ENCODE measurements around the gene CTNND2.

CTNND2 gene

DNA sequence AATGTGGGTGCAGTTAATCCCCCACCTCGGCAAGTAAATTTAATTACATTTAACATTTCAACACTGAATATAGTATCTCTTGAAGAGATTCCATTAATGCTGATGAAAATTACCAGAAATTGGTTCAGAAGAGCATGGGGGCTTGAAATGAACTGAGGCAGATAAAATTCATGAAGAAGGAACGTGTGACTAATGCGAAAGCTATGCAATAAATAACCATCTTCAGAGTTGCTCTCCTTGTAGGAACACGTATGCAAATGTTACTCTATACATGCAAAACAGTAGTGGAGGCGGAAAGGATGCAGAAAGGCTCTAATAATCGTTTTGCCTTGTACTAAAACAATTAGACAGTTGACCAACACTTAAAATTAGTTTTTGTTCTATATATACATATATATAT, 320.2 kb downstream of the CTNND2 start:
- no peak for DNase-seq

GRCh38 chr5:11579351-11579750, 324.9 kb downstream of the CTNND2 start:
- no peak for DNase-seq

DNA sequence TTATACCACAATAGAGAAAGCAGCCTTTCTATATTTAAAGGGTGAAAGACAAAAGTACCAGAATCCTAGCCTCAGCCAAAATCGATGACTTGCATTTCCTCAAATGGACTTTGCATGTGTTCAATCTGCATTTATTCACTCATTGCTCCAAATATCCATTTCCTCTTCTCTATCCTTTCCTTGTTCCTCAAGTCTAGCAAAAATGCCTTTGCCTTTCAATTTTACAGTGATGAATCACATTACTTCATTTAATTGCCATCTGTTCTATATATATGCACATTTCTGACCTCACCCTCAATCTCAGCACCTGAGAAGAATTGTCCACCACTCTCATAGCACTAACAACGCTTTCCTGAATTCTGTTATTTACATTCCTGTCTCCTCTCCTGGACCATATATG, 329.5 kb downstream of the CTNND2 start:
- DNase-seq, result no peak

DNA sequence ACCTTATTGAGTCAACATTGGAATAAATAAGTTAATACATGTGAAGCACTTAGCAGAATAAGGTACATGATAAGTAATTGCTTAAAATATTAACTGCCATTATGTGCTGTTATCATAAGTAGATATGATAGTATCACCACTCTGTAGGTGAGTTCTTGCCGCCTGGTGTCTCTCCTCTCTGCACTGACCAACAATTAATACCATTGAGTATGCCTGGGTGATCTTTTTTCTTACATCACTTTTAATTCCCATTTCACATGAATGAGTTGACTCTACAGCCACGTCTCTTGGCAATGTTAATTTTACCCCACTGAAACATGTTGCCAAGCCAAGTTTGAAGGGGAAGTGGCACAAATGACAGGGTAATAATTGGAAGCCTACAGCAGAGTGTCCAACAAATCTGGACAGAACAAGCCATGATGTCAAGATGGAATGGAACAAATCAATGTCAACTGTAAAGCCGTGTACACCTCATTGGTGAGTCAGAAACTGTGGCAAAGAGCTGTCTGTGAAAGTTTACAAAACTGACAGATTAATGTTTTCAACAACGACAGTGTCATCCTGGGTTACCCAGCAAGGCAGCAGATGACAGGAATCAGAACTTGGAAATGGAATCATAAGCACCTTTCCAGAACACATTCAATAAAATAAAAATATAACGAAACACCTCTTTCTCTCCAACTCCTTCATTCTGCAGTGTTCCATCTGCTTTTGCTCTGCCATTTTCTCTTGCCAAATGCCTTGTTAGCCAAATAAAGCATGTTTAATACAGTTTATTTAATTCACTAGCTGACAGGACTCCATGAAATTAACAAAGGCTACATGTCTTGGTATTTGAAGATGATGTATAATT, 330.9 kb downstream of the CTNND2 start:
- DNase-seq, result no peak

DNA sequence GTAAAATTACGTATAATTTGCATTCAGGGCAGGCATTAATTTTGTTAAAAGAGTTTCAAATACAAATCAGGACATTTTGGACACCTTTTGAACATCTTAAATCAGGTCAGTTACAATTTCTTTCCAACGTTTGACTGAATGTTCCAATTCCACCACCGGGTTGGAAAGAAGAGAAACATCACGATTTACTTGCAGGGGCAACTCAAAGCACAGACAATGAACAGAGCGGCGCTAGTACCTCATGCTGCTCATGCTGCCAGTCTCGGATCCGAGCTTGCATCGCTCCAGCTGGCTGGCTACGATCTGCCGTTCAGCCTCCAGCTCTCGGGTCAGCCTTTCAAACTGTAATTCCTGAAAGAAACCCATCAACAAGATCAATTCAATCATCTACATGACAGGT, 339.5 kb downstream of the CTNND2 start:
- DNase-seq, result no peak

DNA sequence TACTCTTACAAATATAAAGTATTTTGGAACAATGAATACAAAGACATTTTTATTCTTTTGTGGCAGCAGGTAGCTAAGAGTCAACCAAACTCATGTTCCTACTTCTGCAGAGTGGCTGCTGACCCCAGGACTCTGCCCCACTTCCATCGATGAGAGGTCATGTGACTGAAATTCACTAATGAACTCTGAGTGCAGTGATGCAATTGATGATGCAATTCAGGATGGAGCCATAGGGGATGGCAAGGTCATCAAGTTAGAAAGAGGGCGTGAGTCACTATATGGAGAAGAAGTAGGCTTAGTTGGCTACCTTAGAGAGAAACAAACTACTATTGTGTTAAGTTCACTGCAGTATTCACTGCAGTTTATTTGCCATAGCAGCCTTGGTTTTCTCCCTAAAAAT, 340.4 kb downstream of the CTNND2 start:
- DNase-seq, result no peak

DNA sequence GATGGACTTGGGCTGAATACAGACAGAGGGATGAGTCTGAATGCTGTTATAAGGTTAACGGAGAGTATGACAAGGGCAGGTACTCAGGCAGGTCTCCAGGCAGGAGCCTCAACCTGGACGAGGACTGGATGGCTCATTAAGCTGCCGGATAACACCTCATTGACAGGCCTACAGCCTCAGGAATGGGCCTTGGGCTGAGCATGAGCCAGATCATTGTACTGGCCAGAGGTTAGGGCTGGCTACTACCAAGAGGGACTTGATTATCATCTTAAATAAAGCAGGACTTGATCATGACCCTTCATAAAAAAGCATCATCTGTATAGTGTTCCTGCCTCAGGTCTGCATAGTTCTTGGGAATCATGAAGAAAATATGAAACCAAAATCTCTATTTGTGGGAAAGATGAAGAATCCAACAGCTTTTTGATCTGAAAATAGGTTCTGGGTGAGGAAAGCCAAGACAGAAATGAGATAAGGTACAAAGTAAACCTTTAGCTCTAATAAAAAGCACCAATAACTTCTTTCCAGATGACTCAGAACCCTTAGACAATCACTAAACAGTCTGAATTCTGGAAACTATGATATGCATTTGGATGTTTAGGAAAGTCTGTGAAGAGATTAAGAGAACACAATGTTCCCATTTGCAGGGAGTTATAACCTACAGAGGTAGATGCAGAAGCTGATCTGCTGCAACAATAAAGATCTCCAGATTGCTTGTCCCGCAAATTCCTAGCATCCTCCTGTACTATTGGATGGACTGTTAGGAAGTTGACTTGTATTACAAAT, 343.1 kb downstream of the CTNND2 start:
- DNase-seq, result no peak

DNA sequence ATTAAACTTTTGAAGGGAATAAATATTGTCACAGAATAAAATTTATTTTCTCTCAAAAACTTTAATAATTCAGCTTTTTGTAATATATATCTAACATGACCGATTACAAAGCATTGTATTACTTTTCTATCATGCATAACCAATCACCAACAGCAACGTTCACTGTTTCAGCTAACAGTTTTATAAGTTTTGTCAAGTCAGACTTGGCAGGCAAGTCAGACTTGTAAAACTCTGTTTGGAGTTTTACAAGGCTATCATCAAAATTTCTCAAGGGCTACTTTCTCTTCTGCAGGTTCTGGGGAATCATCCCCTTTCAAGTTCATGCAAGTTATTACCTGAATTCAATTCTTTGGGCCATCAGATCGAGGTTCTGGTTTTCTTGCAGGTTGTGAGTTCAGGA, 347.2 kb downstream of the CTNND2 start:
- no peak for DNase-seq

- no peak for DNase-seq
Observed at GRCh38 chr5:11555171-11555570, 349.1 kb downstream of the CTNND2 start.

GRCh38 chr5:11547730-11548129, 356.5 kb downstream of the CTNND2 start:
- DNase-seq, result no peak

DNA sequence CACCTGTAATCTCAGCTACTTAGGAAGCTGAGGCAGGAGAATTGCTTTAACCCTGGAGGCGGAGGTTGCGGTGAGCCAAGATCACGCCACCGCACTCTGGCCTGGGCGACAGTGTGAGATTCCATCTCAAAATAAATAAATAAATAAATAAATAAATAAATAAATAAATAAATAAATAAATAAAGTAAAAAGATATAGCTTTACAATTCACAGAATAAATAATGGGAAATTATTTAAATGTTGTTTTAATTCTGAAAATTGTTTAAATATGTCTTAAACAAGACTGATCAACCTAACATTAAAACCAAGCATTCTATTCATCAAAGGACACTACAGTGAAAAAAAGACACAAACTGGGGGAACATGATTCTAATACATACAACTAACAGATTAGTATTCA, 357.1 kb downstream of the CTNND2 start:
- DNase-seq, result no peak

GRCh38 chr5:11540112-11540511, 364.1 kb downstream of the CTNND2 start:
- DNase-seq, result no peak

- DNase-seq, result no peak
Observed at GRCh38 chr5:11531811-11532555, 372.3 kb downstream of the CTNND2 start.

DNA sequence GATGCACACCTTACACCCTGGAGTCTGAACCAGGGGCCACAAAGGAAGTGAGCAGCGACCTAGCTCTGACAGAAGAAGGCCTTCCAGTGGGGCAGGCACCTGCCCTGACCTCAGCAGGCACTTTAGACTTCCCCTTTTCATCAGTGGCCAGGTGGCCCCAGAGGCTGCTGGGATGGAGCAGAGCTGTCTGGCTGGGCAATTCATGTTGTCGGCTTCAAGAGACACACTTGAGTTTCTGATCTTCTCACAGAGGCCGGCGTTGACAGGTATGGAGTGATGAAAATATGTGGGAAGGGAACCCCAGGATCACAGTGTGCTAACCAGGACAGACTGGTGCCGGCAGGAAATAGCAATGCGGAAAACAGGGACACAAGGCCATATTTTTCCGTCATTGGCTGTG, 375.5 kb downstream of the CTNND2 start:
- no peak for DNase-seq

- DNase-seq, result no peak
Observed at GRCh38 chr5:11527652-11528349, 376.4 kb downstream of the CTNND2 start.

- DNase-seq, result no peak
Observed at GRCh38 chr5:11525020-11525419, 379.2 kb downstream of the CTNND2 start.

DNA sequence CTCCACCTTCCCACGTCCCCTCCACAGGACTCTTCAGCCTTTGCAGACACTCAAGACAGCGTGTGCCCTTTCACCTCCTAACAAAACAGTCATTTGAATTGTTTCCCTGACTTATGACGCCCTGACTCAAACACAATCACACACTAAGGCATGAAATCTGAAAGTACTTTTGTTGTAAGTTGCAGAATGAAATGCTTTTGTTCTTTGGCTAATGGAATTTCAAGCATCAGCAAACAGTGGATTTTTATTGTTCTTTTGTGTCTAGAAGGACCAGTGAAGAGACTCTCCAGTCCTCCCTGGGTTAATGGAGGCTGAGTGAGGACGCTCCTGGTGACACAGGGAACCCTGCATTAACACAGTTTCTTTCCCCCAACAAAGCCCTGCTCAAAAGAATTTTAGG, 380.1 kb downstream of the CTNND2 start:
- no peak for DNase-seq

DNA sequence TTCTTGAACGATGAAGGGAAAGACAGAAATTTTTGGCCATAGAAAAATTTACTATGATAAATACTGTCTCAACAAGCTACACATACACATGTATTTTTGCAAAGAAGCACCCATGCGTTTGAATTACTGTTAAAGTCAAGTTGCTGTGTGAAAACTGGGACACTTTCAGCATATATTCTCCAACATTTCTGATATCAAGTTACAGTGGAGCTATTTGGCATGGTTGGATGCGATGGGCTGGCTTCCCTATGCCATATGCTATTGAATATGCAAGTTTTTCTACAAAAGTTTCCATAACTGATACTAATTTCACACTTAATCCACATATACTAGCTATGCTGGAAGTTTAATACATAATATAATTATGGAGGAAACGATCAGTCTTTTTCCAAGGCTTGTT, 381.4 kb downstream of the CTNND2 start:
- no peak for DNase-seq

- DNase-seq, result no peak
Observed at GRCh38 chr5:11520241-11520930, 383.9 kb downstream of the CTNND2 start.

GRCh38 chr5:11519236-11519635, 385.0 kb downstream of the CTNND2 start:
- no peak for DNase-seq

DNA sequence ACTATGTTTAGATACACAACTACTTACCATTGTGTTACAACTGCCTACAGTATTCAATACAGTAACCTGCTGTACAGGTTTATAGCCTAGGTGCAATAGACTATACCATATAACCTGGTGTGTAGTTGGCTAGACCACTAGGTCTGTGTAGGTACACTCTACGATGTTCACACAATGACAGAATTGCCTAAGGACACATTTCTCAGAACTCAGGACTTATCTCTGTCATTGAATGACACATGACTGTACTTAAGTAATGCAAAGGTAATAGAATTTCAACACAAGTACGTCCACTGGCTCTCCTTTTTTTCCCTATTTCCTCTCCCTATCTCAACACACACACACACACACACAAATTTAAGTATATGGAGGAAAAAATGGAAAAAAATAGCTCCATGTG, 385.6 kb downstream of the CTNND2 start:
- DNase-seq, result no peak

Measured in T-helper 1 cell (primary cell).